Measurements from ENCODE around the gene EXOSC1.

- TF ChIP-seq POLR2A (IDR thresholded peaks at IDR 0.05), result no peak
- TF ChIP-seq, protein P1, sequence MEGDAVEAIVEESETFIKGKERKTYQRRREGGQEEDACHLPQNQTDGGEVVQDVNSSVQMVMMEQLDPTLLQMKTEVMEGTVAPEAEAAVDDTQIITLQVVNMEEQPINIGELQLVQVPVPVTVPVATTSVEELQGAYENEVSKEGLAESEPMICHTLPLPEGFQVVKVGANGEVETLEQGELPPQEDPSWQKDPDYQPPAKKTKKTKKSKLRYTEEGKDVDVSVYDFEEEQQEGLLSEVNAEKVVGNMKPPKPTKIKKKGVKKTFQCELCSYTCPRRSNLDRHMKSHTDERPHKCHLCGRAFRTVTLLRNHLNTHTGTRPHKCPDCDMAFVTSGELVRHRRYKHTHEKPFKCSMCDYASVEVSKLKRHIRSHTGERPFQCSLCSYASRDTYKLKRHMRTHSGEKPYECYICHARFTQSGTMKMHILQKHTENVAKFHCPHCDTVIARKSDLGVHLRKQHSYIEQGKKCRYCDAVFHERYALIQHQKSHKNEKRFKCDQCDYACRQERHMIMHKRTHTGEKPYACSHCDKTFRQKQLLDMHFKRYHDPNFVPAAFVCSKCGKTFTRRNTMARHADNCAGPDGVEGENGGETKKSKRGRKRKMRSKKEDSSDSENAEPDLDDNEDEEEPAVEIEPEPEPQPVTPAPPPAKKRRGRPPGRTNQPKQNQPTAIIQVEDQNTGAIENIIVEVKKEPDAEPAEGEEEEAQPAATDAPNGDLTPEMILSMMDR (IDR thresholded peaks at IDR 0.05), result no peak
- no peak for TF ChIP-seq POLR2AphosphoS5 (IDR thresholded peaks at IDR 0.05)
Measured at GRCh38 chr10:97451605-97452004, 5.8 kb upstream of the EXOSC1 start.
